Measurements from ENCODE around the gene IL23R.
A peak's percentile ranks its signal among the peaks of the same experiment; 100 is the strongest.

Gene IL23R

GRCh38 chr1:67239738-67240137, 73.5 kb downstream of the IL23R start:
- Histone ChIP-seq H3K36me3 (ENCODE audit: insufficient read depth, insufficient read length, low read length) (no peaks in the 10 kb centered on the region), H3K4me1 (ENCODE audit: insufficient read depth, insufficient read length) (no peaks in the 10 kb centered on the region), H3K27me3 (ENCODE audit: insufficient read depth, insufficient read length) (no peaks in the 10 kb centered on the region), H3K4me3 (ENCODE audit: insufficient read length, low read depth) (no peak overlapping the region), H3K9ac (ENCODE audit: insufficient read length, low read depth) (no peak overlapping the region), H3K9me3 (ENCODE audit: insufficient read depth, low read length) (0 out of 2 replicates have a peak, but pooled peaks cover 7% of the 10 kb centered on the region)
- TF ChIP-seq ZNF274 (IDR thresholded peaks at IDR 0.05; ENCODE audit: low read depth, low read length) (no peak), SUZ12 (IDR thresholded peaks at IDR 0.05; ENCODE audit: extremely low read depth, insufficient read depth, insufficient read length) (no peak), YY1 (IDR thresholded peaks at IDR 0.05; ENCODE audit: insufficient read depth, insufficient read length) (no peak)
- no peak for DNase-seq (ENCODE audit: low read depth, low spot score)

DNA sequence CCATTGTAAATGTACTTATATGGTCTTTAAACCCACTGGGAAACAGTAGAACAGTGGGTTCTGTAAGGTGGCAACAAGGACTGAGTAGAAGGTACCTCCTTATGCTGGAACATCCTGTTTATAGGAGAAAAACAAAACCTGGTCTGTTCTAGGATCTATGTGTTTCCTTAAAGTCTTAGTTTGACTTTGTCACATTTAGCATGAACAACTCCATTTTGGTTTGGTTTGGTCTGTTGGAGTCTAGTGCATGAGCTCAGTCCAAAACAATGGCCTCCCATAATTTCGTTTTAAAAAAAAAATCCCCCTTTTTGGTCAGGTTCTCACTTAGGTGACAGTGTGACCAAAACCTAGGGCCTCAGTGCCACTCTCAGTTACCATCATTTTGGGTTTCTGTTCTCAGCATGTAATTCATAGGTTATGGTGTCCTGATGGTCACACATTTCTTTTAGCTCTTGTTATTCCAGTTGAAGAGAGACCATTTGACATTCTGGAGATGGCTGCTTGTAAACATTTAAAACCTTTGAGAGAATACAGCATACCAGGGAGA, 75.0 kb downstream of the IL23R start:
- TF ChIP-seq YY1 (IDR thresholded peaks at IDR 0.05; ENCODE audit: insufficient read depth, insufficient read length): no peak
- no peak for TF ChIP-seq ZNF274 (IDR thresholded peaks at IDR 0.05; ENCODE audit: low read depth, low read length)
- no peak for TF ChIP-seq SUZ12 (IDR thresholded peaks at IDR 0.05; ENCODE audit: extremely low read depth, insufficient read depth, insufficient read length)
- Histone ChIP-seq H3K4me1 (ENCODE audit: insufficient read depth, insufficient read length) (no peaks in the 10 kb centered on the region), H3K4me3 (ENCODE audit: insufficient read length, low read depth) (no peak overlapping the region), H3K9me3 (ENCODE audit: insufficient read depth, low read length) (0 out of 2 replicates have a peak, but pooled peaks cover 7% of the 10 kb centered on the region), H3K27me3 (ENCODE audit: insufficient read depth, insufficient read length) (no peaks in the 10 kb centered on the region), H3K9ac (ENCODE audit: insufficient read length, low read depth) (no peak overlapping the region), H3K36me3 (ENCODE audit: insufficient read depth, insufficient read length, low read length) (no peaks in the 10 kb centered on the region)
- no peak for DNase-seq (ENCODE audit: low read depth, low spot score)

GRCh38 chr1:67242016-67242415, 75.8 kb downstream of the IL23R start:
- Histone ChIP-seq H3K4me1 (ENCODE audit: insufficient read depth, insufficient read length) (no peaks in the 10 kb centered on the region), H3K9ac (ENCODE audit: insufficient read length, low read depth) (no peak overlapping the region), H3K36me3 (ENCODE audit: insufficient read depth, insufficient read length, low read length) (no peaks in the 10 kb centered on the region), H3K4me3 (ENCODE audit: insufficient read length, low read depth) (no peak overlapping the region), H3K27me3 (ENCODE audit: insufficient read depth, insufficient read length) (no peaks in the 10 kb centered on the region), H3K9me3 (ENCODE audit: insufficient read depth, low read length) (0 out of 2 replicates have a peak, but pooled peaks cover 7% of the 10 kb centered on the region)
- TF ChIP-seq YY1 (IDR thresholded peaks at IDR 0.05; ENCODE audit: insufficient read depth, insufficient read length): no peak
- TF ChIP-seq SUZ12 (IDR thresholded peaks at IDR 0.05; ENCODE audit: extremely low read depth, insufficient read depth, insufficient read length): no peak
- no peak for DNase-seq (ENCODE audit: low read depth, low spot score)

DNA sequence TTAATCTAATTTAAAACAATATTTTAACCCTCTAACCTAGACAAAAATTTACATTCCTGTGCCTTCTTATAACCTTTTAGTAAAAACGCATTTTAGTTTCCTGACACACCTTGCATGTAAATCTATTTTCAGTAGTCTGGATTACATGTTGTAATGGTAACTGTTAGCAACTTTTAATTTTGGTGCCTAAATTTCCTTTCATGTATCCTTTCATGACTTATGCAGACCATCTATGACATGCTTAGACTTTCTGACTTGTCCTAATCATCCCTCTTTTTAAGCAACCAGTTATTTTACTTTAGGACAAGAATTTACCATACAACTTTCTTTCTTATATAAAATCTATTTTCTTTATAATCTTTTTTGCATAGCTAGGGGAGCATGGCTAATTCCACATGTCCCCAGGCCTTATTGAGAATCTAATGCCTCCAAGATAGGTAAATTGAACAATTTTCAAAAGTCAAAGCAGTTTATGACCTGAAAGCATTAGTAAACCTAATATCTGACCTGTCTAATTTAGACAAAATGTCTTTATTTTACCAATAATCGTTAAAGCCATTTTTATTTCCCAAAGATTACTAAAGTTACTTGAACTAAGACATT, 83.9 kb downstream of the IL23R start:
- Histone ChIP-seq H3K9ac (ENCODE audit: insufficient read length, low read depth) (no peak overlapping the region), H3K4me1 (ENCODE audit: insufficient read depth, insufficient read length) (no peaks in the 10 kb centered on the region), H3K36me3 (ENCODE audit: insufficient read depth, insufficient read length, low read length) (no peaks in the 10 kb centered on the region), H3K9me3 (ENCODE audit: insufficient read depth, low read length) (peaks cover 63% of the 10 kb centered on the region), H3K27me3 (ENCODE audit: insufficient read depth, insufficient read length) (no peaks in the 10 kb centered on the region), H3K4me3 (ENCODE audit: insufficient read length, low read depth) (no peak overlapping the region)
- DNase-seq (ENCODE audit: low read depth, low spot score): no peak
- no peak for TF ChIP-seq SUZ12 (IDR thresholded peaks at IDR 0.05; ENCODE audit: extremely low read depth, insufficient read depth, insufficient read length)
- TF ChIP-seq YY1 (IDR thresholded peaks at IDR 0.05; ENCODE audit: insufficient read depth, insufficient read length): no peak
- TF ChIP-seq ZNF274 (IDR thresholded peaks at IDR 0.05; ENCODE audit: low read depth, low read length): no peak

GRCh38 chr1:67256291-67257172, 90.3 kb downstream of the IL23R start:
- no peaks in the 10 kb centered on the region for H3K36me3 ChIP-seq (ENCODE audit: insufficient read depth, insufficient read length, low read length)
- TF ChIP-seq SUZ12 (IDR thresholded peaks at IDR 0.05; ENCODE audit: extremely low read depth, insufficient read depth, insufficient read length) (no peak), ZNF274 (IDR thresholded peaks at IDR 0.05; ENCODE audit: low read depth, low read length) (no peak), YY1 (IDR thresholded peaks at IDR 0.05; ENCODE audit: insufficient read depth, insufficient read length) (no peak)
- no peak overlapping the region for H3K9ac ChIP-seq (ENCODE audit: insufficient read length, low read depth)
- peaks cover 26% of the 10 kb centered on the region for H3K9me3 ChIP-seq (ENCODE audit: insufficient read depth, low read length)
- no peaks in the 10 kb centered on the region for H3K4me1 ChIP-seq (ENCODE audit: insufficient read depth, insufficient read length)
- H3K27me3 ChIP-seq (ENCODE audit: insufficient read depth, insufficient read length): no peaks in the 10 kb centered on the region
- DNase-seq (ENCODE audit: low read depth, low spot score): peak; percentile 46
- no peak overlapping the region for H3K4me3 ChIP-seq (ENCODE audit: insufficient read length, low read depth)

- no peaks in the 10 kb centered on the region for H3K36me3 ChIP-seq (ENCODE audit: insufficient read depth, insufficient read length, low read length)
- DNase-seq (ENCODE audit: low read depth, low spot score): no peak
- H3K27me3 ChIP-seq (ENCODE audit: insufficient read depth, insufficient read length): no peaks in the 10 kb centered on the region
- TF ChIP-seq YY1 (IDR thresholded peaks at IDR 0.05; ENCODE audit: insufficient read depth, insufficient read length) (no peak), SUZ12 (IDR thresholded peaks at IDR 0.05; ENCODE audit: extremely low read depth, insufficient read depth, insufficient read length) (no peak), ZNF274 (IDR thresholded peaks at IDR 0.05; ENCODE audit: low read depth, low read length) (no peak)
- peaks cover 20% of the 10 kb centered on the region; the same call in 1 of the 2 replicates for H3K9me3 ChIP-seq (ENCODE audit: insufficient read depth, low read length)
- no peak overlapping the region for H3K4me3 ChIP-seq (ENCODE audit: insufficient read length, low read depth)
- no peaks in the 10 kb centered on the region for H3K4me1 ChIP-seq (ENCODE audit: insufficient read depth, insufficient read length)
- H3K9ac ChIP-seq (ENCODE audit: insufficient read length, low read depth): no peak overlapping the region
Measured at GRCh38 chr1:67257173-67257535, 90.9 kb downstream of the IL23R start.

- Histone ChIP-seq H3K36me3 (ENCODE audit: insufficient read depth, insufficient read length, low read length) (no peaks in the 10 kb centered on the region), H3K4me3 (ENCODE audit: insufficient read length, low read depth) (no peak overlapping the region), H3K9me3 (ENCODE audit: insufficient read depth, low read length) (no peaks in the 10 kb centered on the region), H3K9ac (ENCODE audit: insufficient read length, low read depth) (no peak overlapping the region), H3K27me3 (ENCODE audit: insufficient read depth, insufficient read length) (no peaks in the 10 kb centered on the region), H3K4me1 (ENCODE audit: insufficient read depth, insufficient read length) (no peaks in the 10 kb centered on the region)
- DNase-seq (ENCODE audit: low read depth, low spot score): no peak
- TF ChIP-seq SUZ12 (IDR thresholded peaks at IDR 0.05; ENCODE audit: extremely low read depth, insufficient read depth, insufficient read length) (no peak), ZNF274 (IDR thresholded peaks at IDR 0.05; ENCODE audit: low read depth, low read length) (no peak), YY1 (IDR thresholded peaks at IDR 0.05; ENCODE audit: insufficient read depth, insufficient read length) (no peak)
Measured at GRCh38 chr1:67261680-67262079, 95.4 kb downstream of the IL23R start.

Measured in NT2/D1 (cell line).